Fibroblast of lung (primary cell): ENCODE results near the gene RNLS.

Experiments used
- CTCF ChIP-seq, 2 donors: IDR thresholded peaks in 1 of 2; conservative IDR thresholded peaks in 1 of 2; 1 replicate in 1 of 2; 2 replicates in 1 of 2; pipeline ENCODE4 v1.5.1; 2011 to 2012; ENCODE audit warnings: low read length in 2 of 2, control low read depth in 1 of 2, inconsistent platforms in 1 of 2, low read depth in 1 of 2, mild to moderate bottlenecking in 1 of 2
- EZH2 ChIP-seq: IDR thresholded peaks from 2 replicates; pipeline ENCODE4 v1.5.1; 2012; ENCODE audit warnings: low read length, control low read depth, mild to moderate bottlenecking; ENCODE audit errors: missing control alignments

DNA sequence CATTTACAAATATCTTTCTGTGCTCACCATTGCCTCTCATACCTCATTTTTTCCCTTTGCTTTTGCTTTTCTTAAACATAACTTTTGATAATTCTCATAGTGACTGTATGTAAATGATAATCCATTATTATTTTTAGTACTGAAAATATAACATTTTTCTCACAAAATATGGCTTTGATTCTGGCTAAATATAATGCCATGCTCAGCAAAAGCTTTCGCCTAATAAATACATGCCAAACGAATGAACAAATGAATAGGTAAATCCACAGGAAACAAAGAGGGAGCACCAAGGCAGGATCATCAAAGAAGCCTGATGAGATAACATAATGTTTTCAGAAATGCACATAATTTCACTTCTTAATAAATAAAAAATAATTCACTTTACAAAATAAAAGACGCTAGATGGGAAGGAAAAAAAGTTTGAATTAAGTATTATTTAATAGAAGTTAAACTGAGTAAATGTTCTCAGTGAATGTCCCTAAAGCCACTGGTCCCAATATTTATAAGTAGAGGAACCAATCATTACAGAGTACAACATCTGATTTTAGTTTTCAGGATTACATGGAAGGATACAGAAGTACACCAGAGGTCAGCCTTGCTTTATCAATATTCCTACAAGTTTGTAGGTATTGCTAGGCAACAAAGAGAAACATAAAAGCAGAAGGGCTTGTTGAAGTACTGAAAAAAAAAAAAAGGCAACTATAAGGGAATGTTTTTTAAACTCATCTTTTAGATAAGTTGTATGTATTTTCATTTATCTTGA is 52.3 kb downstream of the RNLS start:
- TF ChIP-seq CTCF (conservative IDR thresholded peaks at IDR 0.05 in 1 of 2, IDR thresholded peaks at IDR 0.05 in 1 of 2; ENCODE audit: low read depth in 1 of 2, low read length in 2 of 2): no peak
- TF ChIP-seq EZH2: no peak
